Loucy (cell line): ENCODE data around the gene GDA.

Experiments
- H2AFZ ChIP-seq: fragments of 200-600 bp; sonication (generic); 2 replicates; pipeline ENCODE4 v1.6.0; 2016; ENCODE audit warnings: antibody characterized with exemption, mild to moderate bottlenecking, low read length, moderate library complexity
- H3F3A ChIP-seq: fragments of 200-600 bp; 2 replicates; pipeline ENCODE4 v1.6.0; 2016; ENCODE audit warnings: antibody characterized with exemption, low read depth, mild to moderate bottlenecking
- H3K27me3 ChIP-seq: fragments of 200-600 bp; sonication (generic); 2 replicates; pipeline ENCODE4 v1.6.1; 2014; ENCODE audit warnings: low read length, mild to moderate bottlenecking; ENCODE audit not compliant: insufficient read depth, poor library complexity, severe bottlenecking
- H3K36me3 ChIP-seq: fragments of 200-600 bp; sonication (generic); 2 replicates; pipeline ENCODE4 v1.6.1; 2016; ENCODE audit warnings: low read length; ENCODE audit not compliant: insufficient read depth
- H3K4me1 ChIP-seq: fragments of 200-600 bp; sonication (generic); 2 replicates; pipeline ENCODE4 v1.5.1; 2014; ENCODE audit warnings: low read length, mild to moderate bottlenecking; ENCODE audit not compliant: insufficient read depth, poor library complexity, severe bottlenecking
- H3K4me2 ChIP-seq: fragments of 200-600 bp; sonication (generic); 2 replicates; pipeline ENCODE4 v1.6.0; 2014; ENCODE audit warnings: antibody characterized with exemption, low read length, low read depth, mild to moderate bottlenecking; ENCODE audit not compliant: poor library complexity, severe bottlenecking
- H3K4me3 ChIP-seq: fragments of 200-600 bp; sonication (generic); 2 replicates; pipeline ENCODE4 v1.5.1; 2014; ENCODE audit warnings: low read length, mild to moderate bottlenecking, mixed read lengths; ENCODE audit not compliant: poor library complexity, severe bottlenecking
- H3K79me2 ChIP-seq: fragments of 200-600 bp; sonication (generic); 2 replicates; pipeline ENCODE4 v1.6.1; 2014; ENCODE audit warnings: low read length; ENCODE audit not compliant: insufficient read depth
- H3K9ac ChIP-seq: fragments of 200-600 bp; sonication (generic); 2 replicates; pipeline ENCODE4 v1.6.0; 2014; ENCODE audit warnings: mild to moderate bottlenecking, low read depth, low read length, moderate library complexity; ENCODE audit not compliant: poor library complexity, severe bottlenecking
- H3K9me2 ChIP-seq: fragments of 200-600 bp; sonication (generic); replicated peaks from 2 replicates; pipeline ENCODE4 v1.6.1; 2016; ENCODE audit warnings: low read depth, low read length, mixed read lengths
- H3K9me3 ChIP-seq: fragments of 200-600 bp; sonication (generic); 2 replicates; pipeline ENCODE4 v1.6.1; 2014; ENCODE audit warnings: mild to moderate bottlenecking, antibody characterized with exemption, low read length, low read depth; ENCODE audit not compliant: insufficient read depth
- H4K20me1 ChIP-seq: fragments of 200-600 bp; sonication (generic); 2 replicates; pipeline ENCODE4 v1.6.0; 2014; ENCODE audit warnings: antibody characterized with exemption, low read length, mild to moderate bottlenecking; ENCODE audit not compliant: insufficient read depth, poor library complexity, severe bottlenecking
- EZH2phosphoT487 ChIP-seq: fragments of 200-600 bp; IDR thresholded peaks from 2 replicates; pipeline ENCODE4 v1.6.1; 2018; ENCODE audit warnings: antibody characterized with exemption, mild to moderate bottlenecking, moderate library complexity, borderline replicate concordance
- TF ChIP-seq, protein P1 (sequence below): fragments of 200-600 bp; sonication (generic); conservative IDR thresholded peaks from 2 replicates; pipeline ENCODE4 v1.5.1; 2014; ENCODE audit warnings: mild to moderate bottlenecking, antibody characterized with exemption, low read length

The GDA gene

DNA sequence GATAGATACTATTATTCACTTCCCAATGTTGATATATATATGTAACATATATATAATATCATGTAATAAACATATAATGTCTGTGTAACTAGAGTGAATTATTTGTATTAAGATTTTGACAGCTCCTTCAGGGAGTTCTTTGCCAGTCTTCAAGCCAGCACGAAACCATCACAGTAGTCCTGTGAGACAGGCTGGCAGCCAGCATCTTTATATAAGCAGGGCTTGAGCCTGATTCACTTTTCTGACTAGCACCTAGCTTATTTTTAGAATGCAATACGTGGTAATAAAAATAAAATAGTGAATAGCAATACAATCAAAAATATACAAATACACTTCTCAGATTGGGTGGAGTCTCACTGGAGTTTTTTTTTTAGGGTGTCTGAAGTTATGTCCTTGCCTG is 20.7 kb upstream of the GDA start:
- Histone ChIP-seq H3K9ac (no peak overlapping the region), H3K4me3 (no peak overlapping the region), H3K9me2 (no peaks in the 10 kb centered on the region), H3K4me2 (no peak overlapping the region), H3F3A (no peaks in the 10 kb centered on the region), H4K20me1 (no peaks in the 10 kb centered on the region), H3K27me3 (no peaks in the 10 kb centered on the region), H3K9me3 (no peaks in the 10 kb centered on the region), H2AFZ (no peak overlapping the region), H3K4me1 (no peaks in the 10 kb centered on the region), H3K36me3 (no peaks in the 10 kb centered on the region), H3K79me2 (no peaks in the 10 kb centered on the region)
- TF ChIP-seq EZH2phosphoT487: no peak
- TF ChIP-seq, protein P1, sequence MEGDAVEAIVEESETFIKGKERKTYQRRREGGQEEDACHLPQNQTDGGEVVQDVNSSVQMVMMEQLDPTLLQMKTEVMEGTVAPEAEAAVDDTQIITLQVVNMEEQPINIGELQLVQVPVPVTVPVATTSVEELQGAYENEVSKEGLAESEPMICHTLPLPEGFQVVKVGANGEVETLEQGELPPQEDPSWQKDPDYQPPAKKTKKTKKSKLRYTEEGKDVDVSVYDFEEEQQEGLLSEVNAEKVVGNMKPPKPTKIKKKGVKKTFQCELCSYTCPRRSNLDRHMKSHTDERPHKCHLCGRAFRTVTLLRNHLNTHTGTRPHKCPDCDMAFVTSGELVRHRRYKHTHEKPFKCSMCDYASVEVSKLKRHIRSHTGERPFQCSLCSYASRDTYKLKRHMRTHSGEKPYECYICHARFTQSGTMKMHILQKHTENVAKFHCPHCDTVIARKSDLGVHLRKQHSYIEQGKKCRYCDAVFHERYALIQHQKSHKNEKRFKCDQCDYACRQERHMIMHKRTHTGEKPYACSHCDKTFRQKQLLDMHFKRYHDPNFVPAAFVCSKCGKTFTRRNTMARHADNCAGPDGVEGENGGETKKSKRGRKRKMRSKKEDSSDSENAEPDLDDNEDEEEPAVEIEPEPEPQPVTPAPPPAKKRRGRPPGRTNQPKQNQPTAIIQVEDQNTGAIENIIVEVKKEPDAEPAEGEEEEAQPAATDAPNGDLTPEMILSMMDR: no peak

DNA sequence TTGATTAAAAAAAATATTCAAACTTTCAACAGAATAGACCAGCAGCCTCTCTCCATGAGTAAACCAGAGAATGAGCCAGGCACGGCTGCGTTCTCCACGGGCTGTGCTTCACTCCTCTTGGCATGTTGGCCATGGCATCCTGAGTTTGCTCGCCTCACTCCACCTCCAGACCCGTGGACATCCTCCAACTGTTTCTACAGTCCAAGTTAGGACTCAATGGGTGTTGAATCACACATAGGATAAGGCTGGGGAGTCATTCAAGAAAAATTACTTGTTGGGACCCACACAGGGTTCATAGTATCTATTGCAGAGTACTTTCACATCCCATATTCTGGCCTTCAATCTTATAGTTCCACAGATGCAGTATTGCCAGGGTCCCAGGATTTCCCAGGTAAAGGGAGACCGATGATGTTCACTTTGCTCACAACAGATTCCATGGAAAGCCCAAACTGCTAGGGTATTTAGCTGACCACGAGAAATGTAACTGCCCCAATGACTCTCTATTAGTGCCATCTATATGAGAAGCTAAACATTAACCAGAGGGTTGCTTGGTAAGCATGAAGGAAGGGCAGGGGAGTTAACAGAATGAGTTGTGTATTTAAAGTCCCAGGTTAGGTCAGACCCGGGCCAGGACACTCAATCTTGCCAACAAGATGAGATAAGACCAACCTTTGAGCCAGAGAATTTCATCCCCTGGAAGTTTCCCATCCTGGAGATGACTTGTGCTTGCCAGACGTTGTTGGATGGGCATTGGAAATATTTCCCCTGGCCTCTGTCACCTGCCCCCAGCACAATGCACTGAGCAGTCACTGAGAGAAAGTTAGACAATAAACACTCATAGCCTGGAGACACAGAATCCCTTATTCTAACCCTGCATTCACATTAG is 19.7 kb upstream of the GDA start:
- Histone ChIP-seq H3K9me3 (no peaks in the 10 kb centered on the region), H2AFZ (no peak overlapping the region), H3K4me1 (no peaks in the 10 kb centered on the region), H3K9ac (no peak overlapping the region), H3K79me2 (no peaks in the 10 kb centered on the region), H3K4me2 (no peak overlapping the region), H4K20me1 (no peaks in the 10 kb centered on the region), H3K36me3 (no peaks in the 10 kb centered on the region), H3K9me2 (no peaks in the 10 kb centered on the region), H3K4me3 (no peak overlapping the region), H3K27me3 (no peaks in the 10 kb centered on the region), H3F3A (no peaks in the 10 kb centered on the region)
- TF ChIP-seq, protein P1: no peak
- TF ChIP-seq EZH2phosphoT487: no peak

DNA sequence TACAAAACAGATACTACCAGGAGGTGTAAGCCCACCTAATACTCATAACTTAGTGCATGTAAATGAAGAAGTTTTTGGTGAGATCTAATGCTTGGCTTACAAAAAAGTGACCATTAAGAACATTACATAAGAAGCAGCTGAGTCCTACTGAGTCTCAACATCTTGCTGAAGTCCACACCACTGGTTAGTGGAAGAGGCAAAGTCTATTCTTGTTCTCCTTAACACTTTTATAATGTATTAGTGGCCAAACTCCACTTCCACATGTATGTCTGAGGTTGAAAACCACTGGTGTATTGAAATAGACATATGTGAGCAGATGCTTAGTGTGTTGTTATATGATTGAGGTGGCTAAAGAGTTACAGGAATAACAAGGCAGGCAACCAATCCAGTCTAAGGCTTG is 18.9 kb upstream of the GDA start:
- TF ChIP-seq, protein P1: no peak
- no peak for TF ChIP-seq EZH2phosphoT487
- Histone ChIP-seq H3K9me3 (no peaks in the 10 kb centered on the region), H3K4me3 (no peak overlapping the region), H2AFZ (no peak overlapping the region), H3K36me3 (no peaks in the 10 kb centered on the region), H3K4me1 (no peaks in the 10 kb centered on the region), H4K20me1 (no peaks in the 10 kb centered on the region), H3K27me3 (no peaks in the 10 kb centered on the region), H3K79me2 (no peaks in the 10 kb centered on the region), H3K9me2 (no peaks in the 10 kb centered on the region), H3F3A (no peaks in the 10 kb centered on the region), H3K9ac (no peak overlapping the region), H3K4me2 (no peak overlapping the region)
